ENCODE data around the gene CCDC33.
"Not testable (repeated sequence)": the region's sequence is repeated elsewhere in the genome, so short reads cannot be mapped to it uniquely, and the experiment has no call there.

CCDC33 gene

GRCh38 chr15:74338676-74339075, 102.5 kb downstream of the CCDC33 start:
- no peak for DNase-seq

- no peak for DNase-seq
These were observed 103.2 kb downstream of the CCDC33 start for GRCh38 chr15:74339371-74339770.

- DNase-seq: peak; percentile 3
These were observed 104.0 kb downstream of the CCDC33 start for GRCh38 chr15:74340150-74340549.

GRCh38 chr15:74343127-74343796, 107.1 kb downstream of the CCDC33 start:
- DNase-seq: no peak

DNA sequence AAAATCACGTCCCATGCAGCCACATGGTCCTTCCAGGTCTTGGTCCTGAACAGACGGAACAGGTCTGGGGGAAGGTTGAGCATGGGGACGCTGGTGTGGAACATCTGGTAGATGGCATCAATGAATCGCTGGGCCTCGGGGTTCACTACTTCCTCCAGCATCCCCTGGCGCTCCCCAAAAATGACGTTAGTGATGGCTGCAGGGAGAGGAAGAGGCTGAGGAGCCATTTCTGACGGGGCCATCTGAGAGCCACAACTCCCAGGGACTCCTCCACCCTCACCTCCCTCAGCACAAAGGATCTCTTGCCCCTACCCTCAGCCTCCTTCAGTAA, 107.6 kb downstream of the CCDC33 start:
- DNase-seq: no peak

- no peak for DNase-seq
These were observed 108.9 kb downstream of the CCDC33 start for GRCh38 chr15:74345051-74345450.

DNA sequence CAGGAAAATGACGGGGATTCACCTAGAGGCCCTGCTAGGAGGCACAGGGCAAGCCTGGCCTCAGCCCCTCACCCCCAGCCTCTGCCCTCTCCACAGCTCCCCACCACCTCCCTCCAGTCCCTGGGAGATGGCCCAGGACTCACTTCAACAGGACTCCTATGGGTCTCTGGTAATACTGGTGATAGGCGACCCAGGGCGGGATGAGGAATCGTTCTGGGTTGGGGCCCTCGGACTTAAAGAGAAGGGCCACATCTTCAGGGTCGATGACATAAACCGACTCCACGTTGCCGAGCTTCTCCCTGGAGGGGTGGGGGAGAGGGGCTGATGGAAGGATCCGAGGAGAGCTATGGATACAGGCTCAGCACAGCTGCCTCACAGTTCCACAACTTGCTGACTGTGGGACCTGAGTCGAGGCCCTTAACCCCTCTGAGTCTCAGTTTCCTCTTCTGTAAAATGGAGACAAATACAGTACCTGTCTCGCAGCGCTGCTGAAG, 111.7 kb downstream of the CCDC33 start:
- no peak for DNase-seq

DNA sequence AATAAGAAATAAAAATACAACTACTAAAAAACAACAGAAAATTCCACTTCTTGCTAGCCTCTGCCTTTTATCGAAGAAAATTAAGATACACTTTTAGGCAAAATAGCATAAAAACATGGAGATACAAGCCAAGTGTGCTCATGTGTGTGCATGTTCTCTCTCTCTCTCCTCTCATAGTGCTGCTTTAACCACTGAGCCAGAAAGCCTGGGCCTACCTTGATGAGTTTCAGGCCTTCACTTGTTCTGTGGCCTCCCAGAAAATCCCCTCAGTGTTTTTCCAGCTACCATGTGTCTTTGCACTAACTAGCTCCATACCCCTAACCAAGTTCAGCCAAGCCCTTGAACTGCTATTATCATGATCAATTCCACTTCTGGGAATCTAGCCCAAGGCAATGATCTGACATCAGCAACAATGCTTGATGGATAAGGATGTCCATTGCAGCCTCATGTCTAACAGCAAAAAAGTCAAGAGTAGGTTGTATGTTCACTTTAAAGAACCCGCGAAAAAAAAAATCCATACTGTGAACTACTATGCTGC, 113.2 kb downstream of the CCDC33 start:
- no peak for DNase-seq

DNA sequence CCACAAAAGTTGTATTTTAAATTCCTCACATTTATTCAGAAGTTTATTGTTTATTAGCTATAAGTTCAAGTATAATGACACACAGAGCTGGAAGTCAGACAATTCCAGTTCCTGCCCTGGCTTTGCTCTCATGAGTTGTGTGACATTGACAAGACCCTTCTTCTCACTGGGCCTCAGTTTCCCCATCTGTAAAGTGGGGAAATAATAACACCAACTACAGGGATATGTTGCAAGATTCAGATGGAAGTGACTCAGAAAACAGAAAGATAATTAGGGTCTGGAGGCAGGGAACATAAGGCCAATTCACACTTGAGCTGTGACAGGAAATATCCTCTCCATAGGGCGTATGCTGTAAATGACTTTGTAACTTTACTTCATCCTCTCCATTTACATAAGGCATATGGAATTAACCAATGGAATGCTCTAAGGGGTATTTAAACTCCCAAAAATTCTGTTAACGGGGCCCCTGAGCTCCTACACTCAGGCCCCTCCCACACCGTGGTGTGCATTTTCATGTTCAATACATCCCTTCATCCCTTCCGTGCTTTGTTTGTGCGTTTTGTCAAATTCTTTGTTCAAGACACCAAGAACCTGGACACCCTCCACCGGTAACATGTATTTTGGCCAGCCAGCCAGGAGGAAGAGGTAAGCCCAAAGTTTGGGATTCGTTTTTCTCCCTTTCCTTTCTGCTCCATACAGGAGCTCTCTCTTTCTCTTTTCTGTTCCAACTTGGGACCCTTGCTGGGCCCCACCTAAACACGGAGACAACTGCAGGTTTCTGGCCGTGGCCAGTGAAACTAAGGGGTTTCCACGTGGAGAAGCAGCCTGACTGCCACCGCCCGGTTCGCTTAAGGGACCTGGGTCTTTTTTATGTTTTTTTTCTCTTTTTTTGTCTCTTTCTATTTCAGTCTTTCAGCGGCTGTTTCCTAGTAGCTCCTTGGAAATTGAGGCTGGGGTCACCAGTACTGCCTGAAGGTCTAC, 114.5 kb downstream of the CCDC33 start:
- no peak for DNase-seq

DNA sequence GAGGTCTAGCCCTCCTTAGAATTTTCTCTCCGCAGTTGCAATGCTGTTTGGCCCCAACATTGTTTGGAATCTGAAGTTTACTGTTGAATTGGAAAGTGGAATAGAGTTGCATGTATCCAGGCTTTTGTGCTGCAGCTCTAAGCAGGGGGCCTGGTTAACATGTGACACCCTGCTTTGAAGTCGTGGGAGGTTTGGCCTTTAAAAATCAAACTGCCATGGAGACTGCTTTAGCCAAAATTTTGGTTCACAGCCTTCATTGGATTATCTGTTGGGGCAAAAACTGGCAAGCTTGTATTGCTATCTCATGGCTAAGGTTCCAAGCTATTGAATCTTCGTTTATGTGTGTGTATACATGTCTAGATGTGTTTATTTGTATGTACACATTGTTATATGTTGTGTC, 115.5 kb downstream of the CCDC33 start:
- DNase-seq: no peak

- DNase-seq: no peak
These were observed 116.3 kb downstream of the CCDC33 start for GRCh38 chr15:74352393-74352910.

GRCh38 chr15:74353992-74354391, 117.9 kb downstream of the CCDC33 start:
- not testable (repeated sequence) for DNase-seq

- DNase-seq: not testable (repeated sequence)
These were observed 119.9 kb downstream of the CCDC33 start for GRCh38 chr15:74356050-74356449.

DNA sequence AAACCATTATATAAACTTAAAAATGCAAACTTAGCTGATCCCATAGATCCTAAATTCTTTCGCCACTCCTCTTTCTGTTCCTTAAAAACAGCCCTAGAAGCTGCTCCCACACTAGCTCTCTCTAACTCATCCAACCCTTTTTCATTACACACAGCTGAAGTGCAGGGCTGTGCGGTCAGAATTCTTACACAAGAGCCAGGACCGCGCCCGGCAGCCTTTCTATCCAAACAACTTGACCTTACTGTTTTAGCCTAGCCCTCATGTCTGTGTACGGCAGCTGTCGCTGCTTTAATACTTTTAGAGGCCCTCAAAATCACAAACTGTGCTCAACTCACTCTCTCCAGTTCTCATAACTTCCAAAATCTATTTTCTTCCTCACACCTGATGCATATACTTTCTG, 121.4 kb downstream of the CCDC33 start:
- DNase-seq: not testable (repeated sequence)

GRCh38 chr15:74359376-74359775, 123.2 kb downstream of the CCDC33 start:
- DNase-seq: not testable (repeated sequence)

DNA sequence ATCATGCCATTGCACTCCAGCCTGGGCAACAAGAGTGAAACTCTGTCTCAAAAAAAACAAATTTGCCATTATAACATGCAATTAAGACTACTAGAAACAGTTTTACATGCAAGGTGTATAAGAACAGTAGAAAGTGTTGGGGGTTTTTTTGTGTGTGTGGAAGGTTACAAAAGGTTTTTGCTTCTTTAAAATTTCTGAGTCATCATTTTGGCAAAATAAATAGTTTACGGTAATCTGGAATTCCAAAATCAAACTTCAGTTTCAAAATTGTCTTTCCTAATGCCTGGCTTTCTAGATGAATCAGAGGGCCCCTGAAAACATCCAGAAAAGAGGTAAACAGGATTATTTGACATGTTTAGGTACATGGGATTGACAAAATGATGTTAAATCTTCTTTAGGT, 124.7 kb downstream of the CCDC33 start:
- not testable (repeated sequence) for DNase-seq

- DNase-seq: no peak
These were observed 126.4 kb downstream of the CCDC33 start for GRCh38 chr15:74362482-74362881.

DNA sequence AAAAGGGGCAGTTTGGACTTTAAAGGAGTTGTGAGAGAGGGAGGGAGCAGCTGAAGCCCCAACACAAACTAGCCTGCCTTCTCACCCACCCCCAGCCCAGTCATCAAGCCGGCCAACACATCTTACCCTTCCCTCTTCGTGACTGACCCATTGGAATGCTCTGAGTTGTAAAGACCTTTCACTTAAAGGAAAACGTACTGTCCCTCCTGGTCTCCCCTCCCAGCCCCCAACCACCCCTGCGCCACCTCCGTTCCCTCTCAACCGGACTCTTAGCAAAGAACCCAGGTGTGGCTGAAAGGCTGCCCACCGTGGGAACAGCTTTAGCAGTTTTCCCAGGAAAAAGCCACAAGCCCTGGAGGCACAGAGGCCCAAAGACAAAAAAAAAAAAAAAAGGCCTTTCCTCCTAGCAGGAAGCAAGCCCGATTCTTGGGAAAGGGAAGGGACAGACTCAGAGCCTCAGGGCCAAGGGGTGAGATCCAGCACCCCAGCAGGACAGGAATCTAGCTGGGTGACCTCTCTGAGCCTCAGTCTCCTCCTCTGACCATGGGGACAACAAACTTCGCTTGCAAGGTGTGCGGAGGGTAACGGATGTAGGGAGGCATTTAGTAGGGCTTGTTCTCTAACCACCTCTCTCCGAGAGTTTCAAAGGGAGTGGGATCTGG, 128.9 kb downstream of the CCDC33 start:
- DNase-seq: no peak

DNA sequence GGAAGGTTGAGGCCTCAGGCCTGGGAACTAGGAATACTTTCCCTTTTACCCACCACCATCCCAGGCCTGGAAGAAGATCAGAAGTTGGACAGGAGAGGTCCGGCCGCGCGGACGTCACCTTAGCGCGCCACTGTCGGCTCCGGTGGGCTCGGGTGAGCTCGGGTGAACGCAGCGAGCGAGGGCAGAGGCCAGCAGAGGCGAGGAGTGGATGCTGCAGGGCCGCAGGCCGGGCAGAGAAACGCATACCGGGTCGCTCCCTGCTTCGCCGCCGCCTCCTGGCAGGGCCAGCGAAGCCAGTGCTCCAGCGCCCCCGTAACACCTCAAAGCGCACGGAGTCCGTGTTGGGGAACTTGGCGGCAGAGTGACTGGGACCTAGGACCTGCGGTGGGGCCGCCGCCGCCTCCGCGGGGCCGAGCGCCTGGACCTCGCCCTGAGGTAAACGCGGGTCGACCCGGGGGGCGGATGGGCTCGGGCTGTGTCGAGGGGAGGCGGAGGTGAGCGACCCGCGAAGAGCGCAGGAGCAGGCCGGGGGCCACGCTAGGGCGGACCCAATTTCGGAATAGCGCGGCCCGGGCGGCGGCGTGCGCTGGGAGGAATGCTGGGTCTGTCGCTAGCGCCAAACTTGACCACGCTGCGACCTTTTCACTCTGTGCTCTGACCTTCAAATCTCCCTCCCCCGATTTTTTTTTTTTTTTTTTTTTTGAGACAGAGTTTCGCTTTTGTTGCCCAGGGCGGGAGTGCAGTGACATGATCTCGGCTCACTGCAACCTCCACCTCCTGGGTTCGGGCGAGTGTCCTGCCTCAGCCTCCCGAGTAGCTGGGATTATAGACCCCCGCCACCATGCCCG, 129.7 kb downstream of the CCDC33 start:
- DNase-seq: no peak

- DNase-seq: no peak
These were observed 131.2 kb downstream of the CCDC33 start, which contains the start of gene CYP11A1 for GRCh38 chr15:74367296-74367854. CYP11A1 (minus strand) TSS chr15:74367646; CDS start chr15:74367585, 61 bp downstream.

DNA sequence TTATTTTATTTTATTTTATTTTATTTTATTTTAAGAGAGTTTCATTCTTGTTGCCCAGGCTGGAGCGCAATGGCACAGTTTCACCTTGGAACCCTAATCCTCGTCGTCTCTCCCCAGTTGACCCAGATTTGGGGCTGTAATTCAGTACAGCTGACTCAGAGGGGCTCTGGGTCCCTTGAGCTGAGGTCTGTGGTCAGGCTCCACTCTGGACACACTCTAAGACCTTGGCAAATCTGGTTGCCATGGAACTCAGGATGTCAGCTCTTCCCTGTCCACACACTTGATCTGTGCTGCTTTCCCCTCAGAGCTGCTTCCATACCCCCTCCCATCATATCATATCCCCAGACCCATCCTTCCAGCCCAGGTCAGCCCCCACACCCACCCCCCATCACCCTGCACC, 132.0 kb downstream of the CCDC33 start:
- DNase-seq: no peak
